GM19043 (cell line): Measurements from ENCODE around the gene SFSWAP.

Experiments
- ATAC-seq: cut with Tn5 transposase; IDR thresholded peaks from one replicate; pipeline ENCODE4 v1.9.1; 2021; ENCODE audit warnings: low read depth; ENCODE audit not compliant: unreplicated experiment

Gene SFSWAP

GRCh38 chr12:131830914-131831571 lies 120.2 kb downstream of the SFSWAP start:
- ATAC-seq: no peak

DNA sequence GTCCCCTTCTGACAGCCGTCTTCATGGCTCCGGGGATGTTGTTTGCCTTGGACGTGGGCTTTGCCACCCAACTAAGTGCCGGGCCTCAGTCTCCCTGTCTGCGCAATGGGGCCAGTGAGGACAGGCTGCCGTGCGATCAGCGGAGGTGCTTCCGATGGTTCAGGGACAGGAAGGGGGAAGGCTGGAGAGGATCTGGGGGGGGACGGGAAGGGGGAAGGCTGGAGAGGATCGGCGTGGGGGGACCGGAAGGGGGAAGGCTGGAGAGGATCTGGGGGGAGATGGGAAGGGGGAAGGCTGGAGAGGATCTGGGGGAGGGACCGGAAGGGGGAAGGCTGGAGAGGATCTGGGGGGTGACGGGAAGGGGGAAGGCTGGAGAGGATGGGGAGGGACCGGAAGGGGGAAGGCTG lies 120.7 kb downstream of the SFSWAP start:
- no peak for ATAC-seq

- no peak for ATAC-seq
Measured at GRCh38 chr12:131832321-131833231, 121.7 kb downstream of the SFSWAP start.

DNA sequence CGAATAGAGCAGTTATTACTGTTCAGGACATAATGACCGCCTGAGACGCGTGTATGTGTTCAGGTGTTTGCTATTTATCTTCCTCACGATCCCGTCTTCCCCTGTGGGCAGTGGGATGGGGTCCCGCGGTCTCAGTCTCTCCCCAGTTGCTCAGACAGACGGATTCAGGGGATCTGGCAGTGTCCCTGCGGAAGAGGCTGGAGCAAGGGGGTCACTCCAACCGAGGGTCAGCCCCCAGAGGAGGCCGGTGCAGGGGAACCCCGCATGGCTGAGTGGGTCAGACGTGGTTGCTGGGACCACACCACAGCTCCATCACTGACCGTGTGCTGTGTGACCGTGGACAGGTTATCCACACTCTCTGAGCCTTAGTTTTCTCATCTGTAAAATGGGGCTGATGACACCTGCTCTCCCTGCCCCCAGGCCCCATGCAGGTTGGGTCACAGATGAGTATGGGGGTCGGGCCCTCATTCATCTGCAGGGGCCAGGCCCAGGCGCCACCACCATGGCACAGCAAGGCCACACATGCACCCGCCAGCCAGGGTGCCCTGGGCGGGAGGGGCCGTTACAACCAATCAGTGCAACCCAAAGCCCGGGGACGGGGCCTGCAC lies 122.5 kb downstream of the SFSWAP start:
- no peak for ATAC-seq

- no peak for ATAC-seq
Measured at GRCh38 chr12:131833896-131834641, 123.2 kb downstream of the SFSWAP start.

- no peak for ATAC-seq
Measured at GRCh38 chr12:131834798-131835615, 124.1 kb downstream of the SFSWAP start.

GRCh38 chr12:131835616-131836171 lies 124.8 kb downstream of the SFSWAP start:
- no peak for ATAC-seq

- no peak for ATAC-seq
Measured at GRCh38 chr12:131836193-131836592, 125.3 kb downstream of the SFSWAP start.

DNA sequence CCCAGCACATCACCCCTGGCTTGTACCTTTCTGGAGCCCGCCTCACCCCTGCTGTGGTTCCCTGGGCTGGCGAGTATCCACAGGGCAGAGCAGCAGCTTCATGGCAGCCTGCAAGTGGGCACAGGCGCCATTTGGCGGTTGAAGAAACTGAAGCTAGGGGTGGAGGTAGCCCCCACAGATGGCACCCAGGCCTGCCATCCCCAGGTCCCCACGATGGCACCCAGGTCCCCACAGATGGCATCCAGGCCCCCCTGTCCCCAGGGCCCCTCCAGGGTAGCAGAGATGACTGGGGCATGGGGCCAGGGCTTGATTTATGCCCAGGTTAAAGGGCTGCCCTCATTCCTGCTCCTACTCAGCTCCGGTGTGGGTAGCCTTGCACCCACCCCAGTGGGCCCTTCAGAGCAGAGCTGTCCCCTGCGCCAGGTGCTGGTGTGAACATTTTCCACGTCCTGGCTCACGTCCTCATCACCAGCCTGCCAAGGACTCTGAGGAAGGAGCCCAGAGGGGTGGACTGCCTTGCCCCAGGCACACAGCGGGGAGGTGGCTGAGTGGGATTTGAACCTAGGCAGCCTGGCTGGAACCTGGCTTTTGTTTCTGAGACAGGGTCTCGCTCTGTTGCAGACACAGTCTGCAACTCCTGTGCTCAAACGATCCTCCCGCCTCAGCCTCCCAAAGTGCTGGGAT lies 126.0 kb downstream of the SFSWAP start:
- no peak for ATAC-seq

DNA sequence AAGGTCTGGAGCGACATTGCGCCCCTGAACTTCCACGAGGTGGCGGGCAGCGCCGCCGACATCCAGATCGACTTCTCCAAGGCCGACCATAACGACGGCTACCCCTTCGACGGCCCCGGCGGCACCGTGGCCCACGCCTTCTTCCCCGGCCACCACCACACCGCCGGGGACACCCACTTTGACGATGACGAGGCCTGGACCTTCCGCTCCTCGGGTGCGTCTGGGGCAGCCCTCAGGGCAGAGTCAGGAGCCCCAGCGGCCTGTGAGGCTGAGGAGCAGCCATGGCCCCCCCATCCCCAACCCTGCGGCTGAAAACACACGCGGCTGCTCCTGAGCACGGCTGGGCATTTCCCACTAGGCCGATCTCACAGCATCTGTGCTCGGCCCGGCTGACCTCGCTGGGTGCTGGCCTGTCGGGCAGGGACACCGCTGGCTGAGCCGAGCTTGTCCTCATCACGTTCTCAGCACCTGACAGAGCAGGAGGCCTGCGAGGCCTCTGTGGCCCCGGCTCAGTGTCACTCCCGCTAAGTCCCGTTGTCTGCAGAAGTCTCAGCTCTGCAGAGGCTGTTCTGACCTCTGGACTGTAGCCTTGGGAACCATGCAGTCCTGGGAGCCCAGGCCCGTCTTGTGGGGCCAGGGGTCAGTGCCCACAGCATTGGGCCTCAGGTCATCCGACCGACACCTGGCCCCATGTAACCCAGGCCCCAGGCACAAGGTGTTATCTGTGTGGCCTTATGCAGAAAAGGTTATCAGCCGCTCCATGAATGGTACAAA lies 129.9 kb downstream of the SFSWAP start:
- ATAC-seq: no peak

DNA sequence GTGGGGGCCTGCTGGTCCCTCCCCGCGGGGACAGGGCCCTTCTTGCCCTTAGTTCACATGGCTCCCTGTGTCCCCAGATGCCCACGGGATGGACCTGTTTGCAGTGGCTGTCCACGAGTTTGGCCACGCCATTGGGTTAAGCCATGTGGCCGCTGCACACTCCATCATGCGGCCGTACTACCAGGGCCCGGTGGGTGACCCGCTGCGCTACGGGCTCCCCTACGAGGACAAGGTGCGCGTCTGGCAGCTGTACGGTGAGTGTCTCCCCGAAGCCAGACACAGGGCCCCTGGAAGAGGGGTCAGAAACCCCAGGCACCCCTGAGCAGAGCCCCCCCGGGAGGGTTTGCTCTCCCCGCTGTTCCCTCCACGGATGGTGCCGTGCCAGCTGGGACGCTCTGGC lies 130.7 kb downstream of the SFSWAP start:
- ATAC-seq: no peak

DNA sequence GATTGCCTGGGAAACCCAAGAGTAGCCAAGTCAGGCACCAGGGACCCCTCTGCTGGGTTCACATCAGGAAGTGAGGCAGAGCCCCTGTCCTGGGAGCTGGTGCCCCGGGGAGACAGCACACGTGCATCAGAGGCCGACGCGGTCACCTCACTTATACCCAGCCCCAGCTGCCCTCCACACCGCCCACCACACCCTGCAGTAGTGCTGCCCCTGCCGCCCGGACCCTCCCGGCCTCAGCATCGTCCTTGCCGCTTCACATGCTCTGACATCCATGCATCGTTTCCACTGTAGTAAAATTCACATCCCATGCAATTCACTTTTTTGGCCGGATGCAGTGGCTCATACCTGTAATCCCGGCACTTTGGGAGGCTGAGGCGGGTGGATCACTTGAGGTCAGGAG lies 131.3 kb downstream of the SFSWAP start:
- no peak for ATAC-seq

DNA sequence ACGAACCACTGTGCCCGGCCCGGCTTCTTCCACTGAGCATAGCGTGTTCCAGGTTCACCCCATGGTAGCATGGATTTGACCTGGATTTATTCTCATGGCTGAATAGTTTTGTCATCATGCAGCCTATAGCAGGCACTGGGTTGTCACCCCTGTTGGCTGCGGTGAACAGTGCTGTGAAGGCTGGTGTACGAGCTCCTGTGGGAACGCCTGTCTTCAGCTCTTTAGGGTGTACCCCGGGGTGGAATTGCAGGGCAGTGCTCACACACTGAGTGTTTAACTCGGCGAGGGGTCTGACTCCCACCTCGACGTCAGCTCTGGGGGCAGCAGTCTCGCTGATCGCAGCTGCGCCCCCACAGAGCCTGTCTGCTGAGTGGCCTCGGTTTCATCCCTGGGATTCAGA lies 132.6 kb downstream of the SFSWAP start:
- no peak for ATAC-seq

DNA sequence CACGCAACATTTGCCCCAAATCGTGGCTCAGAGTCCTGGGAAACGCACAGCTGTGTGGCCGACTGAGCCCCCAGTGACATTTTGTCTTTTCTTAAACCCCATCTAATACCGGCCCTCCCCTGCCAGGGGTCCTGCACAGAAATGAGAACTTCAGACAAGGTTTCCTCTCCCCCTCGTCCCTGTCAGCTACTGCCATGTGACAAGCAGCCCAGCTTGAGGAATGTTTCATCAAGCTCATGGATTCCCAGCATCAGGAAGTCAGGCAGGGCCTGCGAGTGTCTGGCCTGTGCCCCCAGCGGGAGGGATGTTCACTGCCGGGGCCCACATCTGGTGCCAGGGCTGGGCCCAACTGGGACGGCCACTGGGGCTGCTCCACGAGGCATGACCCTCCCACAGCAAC lies 133.2 kb downstream of the SFSWAP start:
- no peak for ATAC-seq

- ATAC-seq: no peak
Measured at GRCh38 chr12:131844656-131845055, 133.8 kb downstream of the SFSWAP start.

- no peak for ATAC-seq
Measured at GRCh38 chr12:131845121-131845520, 134.2 kb downstream of the SFSWAP start.

DNA sequence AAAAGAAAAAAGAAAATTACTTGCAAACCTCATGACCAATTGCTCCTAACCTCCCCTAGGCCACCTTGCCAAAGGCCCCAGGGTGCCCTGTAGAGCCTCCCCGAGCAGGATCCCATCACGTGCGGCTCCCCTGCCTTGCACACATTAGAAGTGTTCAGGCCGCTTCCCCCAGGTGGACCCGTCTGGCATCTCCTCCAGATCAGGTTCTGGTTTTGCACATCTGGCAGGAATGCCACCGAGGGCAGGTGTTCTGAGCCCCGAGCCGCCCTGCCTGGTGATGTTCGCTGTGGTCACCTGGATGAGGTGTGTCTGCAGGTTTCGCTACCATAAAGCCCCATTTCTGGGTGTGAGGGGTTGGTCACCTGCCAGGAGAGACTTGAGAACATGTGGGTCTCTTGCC lies 136.6 kb downstream of the SFSWAP start:
- no peak for ATAC-seq

DNA sequence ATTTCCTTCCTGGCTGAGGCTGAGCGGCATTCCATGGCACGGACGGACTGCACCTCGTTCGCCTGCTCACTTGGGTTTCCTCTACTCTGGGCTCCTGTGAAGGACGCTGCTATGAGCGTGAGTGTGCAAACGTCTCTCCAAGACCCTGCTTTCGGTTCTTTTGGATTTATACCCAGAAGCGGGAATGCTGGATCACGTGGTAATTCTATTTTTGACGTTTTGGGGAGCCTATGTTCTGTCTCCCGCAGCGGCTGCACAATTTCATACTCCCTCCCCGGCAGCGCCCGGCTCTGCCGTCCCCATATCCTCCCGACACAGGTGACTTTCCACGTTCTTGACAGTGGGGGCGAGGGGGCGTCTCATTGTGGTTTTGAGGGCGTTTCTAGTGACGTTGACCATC lies 137.9 kb downstream of the SFSWAP start:
- no peak for ATAC-seq
